GM21786 (cell line): Measurements from ENCODE around the gene CMTM5.
"Not testable (repeated sequence)": the region's sequence is repeated elsewhere in the genome, so short reads cannot be mapped to it uniquely, and the experiment has no call there.

Experiments used
- ATAC-seq: cut with Tn5 transposase; IDR thresholded peaks from one replicate; pipeline ENCODE4 v1.9.1; 2021; ENCODE audit not compliant: unreplicated experiment

CMTM5 gene

DNA sequence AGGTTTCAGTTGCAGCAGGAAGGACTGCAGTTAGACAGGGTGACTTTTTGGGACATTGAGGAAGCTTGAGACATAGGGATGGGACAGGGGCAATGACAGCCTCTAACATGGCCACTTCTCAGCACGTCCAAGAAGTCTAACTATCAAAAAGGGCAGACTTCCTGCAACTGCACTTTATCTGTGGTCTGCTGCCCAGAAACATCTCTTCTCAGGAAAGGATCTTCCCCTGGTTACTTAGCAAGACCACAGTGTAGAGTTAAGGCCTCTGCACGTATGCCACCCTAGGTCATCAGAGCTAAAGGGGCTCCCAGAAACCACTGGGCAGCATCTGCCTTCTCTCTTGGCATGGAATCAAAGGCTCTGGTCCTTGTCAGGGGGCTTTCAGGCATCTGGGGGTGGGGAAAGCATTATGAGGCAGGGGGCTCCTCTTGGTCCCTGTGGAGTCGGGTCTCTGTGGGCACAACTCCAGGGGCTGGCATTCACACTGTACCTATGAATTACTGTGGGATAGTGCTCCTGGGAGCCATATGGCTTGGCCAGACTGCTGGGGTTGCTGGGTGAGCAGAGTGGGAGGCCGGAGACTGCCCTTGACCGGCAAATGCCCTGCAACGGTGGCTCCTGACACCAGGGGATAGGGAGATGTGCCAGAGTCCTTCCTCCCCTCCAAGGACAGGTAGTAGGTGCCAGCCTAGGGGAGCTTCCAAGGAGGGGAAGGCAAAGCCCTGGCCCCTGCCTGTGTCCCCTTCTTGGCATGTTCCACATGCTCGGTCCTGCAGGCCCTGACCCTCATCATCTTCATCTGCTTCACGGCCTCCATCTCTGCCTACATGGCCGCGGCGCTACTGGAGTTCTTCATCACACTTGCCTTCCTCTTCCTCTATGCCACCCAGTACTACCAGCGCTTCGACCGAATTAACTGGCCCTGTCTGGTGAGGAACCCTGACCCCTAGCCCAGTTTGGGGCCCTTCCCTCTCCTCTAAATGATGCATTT is 1.0 kb downstream of the CMTM5 start:
- no peak for ATAC-seq

DNA sequence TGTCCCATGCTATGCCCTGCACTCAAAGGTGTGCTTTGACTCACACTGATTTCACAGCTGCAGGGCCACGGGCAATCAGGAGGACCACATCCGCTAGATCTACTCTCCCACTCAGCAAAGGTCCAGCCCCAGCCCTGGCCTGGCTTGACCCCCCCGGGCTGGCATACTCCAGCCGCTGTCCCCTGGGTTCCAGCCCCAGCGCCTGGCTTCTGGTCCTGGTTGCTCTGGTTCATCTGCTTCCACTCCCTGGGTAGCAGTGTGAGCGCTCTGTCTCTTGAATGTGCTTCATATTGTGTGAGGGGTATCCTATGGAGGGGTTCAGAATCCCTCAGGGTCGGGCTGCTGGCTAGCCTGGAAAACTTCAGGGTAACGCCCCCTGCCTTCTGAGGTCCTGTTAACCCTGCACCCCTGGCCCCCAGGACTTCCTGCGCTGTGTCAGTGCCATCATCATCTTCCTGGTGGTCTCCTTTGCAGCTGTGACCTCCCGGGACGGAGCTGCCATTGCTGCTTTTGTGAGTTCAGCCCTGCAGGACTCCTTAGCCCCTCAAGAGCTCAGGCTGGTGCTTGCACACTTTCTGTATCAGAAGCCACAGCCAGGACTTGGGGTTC is 1.9 kb downstream of the CMTM5 start:
- ATAC-seq: no peak

DNA sequence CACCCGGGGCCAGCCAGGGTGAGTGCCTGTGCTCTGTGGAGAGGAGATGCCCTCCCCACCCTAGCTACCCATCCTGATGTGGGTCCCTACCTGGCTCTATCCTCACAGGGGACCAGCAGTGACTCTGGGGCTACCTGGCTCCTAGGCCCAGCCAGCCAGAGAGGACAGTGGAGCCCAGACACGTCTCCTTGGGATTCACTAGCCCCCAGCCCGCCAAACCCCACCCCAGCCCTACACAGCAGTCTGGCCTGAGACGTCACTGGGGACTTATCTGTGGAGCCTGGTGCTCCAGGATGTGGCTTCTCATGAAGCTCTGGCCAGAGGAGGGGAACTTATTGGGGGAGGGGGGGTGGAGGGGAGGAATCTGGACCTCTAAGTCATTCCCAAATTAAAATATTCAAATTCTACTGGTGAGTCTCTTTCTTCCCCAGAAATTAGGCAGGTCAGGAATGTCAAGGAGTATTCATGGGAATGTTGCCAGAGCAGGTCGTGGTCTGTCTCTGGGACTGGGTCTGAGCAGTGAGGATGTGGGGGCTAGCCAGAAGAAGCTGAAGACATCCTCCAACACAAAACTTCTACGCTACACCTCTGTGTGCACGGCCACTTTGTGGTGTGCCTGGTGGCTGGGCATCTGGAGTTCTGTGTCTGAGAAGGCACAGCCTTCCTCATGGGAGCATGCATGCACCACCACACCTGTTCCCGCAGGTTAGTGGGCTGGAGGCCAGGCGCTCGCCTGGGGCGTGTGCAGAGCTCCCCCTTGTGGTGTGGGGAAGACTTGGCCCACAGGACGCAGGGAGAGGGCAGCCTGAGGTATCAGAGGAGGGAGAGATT is 2.7 kb downstream of the CMTM5 start:
- no peak for ATAC-seq

DNA sequence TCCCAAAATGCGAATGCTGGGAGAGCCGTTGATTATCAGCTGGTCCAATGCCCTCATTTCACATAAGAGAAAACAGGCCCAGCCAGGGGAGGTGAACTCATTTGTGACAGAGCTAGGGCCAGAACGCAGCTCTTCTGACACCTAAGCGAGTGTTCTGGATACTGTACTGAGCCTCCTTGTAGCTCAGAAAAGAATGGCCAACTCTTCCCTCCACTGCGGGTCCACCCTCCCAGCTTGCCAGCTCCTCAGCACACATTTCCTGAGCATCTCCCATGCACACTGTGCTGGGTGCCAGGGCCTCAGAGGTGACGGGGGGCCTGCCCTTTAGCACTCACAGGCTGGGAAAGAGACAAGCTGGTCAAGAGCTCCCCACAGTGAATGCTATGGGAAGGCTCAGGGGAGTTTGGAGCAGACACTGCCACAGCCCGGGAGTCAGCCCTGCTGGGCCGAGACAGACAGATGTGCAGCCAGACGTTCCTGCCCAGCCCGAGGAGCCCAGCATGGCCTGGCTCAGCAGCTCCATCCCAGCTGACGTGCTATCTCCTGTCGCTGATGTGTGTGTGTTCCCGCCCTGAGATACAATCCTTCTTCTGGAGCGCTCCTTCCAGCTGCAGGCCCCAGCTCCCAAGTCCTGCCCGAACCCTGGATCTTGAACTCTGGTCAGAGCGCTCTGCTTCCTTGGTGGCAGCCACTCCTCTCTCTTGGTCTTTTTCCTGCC is 3.5 kb downstream of the CMTM5 start:
- ATAC-seq: no peak

DNA sequence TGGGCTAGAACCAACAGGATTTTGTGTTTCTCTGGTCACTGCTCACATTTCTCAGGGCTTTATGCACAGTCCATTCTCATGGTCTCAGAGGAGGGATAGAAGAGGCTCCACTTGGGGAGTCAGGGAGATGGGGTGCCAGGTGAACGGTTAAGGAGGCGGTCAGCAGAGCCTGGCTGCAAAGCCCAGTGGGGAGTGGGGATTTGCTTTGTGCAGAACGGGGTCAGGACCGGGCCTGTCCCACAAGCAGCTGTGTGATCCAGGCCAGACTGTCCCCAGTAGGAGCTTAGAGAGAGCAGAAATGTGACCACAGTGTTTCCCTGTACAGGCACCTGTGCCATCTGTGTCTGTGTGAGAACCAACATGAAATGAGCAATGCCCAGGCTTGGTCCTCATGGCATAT is 4.1 kb downstream of the CMTM5 start:
- ATAC-seq: no peak

DNA sequence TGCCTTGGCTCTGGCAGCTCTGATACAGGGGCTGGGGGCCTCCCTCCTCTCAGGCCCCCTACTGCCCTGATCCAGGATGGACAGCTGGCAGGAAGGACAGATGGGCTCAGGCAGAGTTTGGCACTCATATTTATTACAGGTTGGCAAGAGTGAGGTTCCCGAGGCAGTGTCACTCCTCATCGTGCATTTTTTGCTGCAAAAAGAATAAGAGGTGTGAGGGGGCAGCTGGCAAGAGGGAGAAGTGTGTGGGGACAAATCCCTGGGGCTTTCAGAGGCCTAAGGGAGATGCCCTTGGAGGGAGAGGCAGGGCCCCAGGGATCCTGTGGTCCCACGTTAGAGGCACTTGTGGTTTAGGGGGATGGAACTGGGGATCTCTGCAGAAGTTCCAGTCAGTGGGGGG is 5.0 kb downstream of the CMTM5 start:
- ATAC-seq: no peak

DNA sequence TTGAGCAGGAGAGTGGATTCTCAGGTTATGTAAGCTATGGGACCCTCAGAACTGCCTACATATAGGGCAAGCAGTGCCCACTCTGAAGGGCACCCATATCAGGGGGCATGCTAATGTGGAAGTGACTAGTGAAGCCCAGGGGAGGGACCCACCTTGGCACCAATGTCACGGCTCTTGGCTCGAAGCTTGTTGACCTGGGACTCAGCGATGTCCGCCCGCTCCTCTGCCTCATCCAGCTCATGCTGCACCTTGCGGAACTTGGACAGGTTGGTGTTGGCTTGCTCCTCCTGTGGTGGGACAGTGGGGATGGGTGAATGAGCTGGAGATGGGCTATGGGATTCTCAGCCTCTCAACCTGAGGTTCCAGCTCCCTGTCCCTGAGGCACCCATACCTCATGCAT is 5.4 kb downstream of the CMTM5 start:
- ATAC-seq: no peak

DNA sequence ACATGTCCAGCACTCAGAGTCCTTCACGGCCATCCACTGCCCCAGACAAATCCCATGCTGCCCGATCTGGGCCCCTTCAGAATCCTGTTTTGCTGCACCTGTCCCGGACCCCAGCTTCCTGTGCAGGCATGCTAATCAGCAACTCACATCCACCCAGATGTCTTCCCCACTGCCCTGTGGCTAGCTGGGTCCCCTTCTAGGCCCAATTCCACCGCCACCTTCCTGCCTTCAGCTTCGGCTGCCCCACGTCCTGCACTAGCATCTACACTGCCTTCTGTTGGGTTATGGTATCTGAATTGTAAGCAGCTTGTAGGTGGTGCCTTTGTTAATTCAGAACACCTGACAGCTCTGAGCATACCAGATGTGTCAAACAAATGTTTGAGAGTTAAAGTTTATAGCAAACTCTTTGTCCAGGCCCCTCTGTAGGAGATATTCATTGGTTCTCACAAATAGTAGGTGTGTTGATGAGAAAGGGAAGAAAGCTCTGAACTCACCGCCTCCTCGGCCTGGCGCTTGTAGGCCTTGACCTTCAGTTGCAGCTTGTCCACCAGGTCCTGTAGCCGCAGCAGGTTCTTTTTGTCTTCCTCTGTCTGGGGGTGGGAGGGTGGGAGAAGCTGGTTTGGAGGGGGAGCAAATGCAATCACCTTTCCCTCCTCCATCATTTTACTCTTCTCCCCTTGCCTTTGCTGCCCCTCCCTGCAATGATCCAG is 6.0 kb downstream of the CMTM5 start:
- no peak for ATAC-seq

DNA sequence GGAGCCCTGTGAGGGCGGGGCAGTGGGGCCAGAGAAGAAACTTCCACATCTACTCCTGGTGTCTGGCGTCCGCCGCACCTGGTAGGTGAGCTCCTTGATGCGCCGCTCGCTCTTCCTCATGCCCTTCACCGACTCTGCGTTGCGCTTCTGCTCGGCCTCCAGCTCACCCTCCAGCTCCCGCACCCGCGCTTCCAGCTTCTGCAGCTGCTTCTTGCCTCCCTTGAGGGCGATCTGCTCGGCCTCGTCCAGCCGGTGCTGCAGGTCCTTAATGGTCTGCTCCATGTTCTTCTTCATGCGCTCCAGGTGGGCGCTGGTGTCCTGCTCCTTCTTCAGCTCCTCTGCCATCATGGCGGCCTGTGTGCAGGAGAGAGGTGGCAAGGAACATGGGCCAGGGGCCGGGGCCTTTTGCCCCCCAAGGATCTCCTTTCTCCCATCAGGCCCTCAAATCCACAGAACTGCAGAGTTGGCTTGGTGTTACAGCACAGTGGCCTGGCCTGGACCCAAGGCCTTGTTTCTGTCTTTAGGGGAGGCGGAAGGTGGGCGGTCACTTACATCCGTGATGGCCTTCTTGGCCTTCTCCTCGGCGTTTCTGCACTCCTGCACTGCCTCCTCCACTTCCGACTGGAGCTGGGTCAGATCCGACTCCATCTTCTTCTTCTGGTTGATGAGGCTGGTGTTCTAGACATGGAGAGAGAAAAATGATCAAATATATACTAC is 7.7 kb downstream of the CMTM5 start:
- ATAC-seq: no peak

DNA sequence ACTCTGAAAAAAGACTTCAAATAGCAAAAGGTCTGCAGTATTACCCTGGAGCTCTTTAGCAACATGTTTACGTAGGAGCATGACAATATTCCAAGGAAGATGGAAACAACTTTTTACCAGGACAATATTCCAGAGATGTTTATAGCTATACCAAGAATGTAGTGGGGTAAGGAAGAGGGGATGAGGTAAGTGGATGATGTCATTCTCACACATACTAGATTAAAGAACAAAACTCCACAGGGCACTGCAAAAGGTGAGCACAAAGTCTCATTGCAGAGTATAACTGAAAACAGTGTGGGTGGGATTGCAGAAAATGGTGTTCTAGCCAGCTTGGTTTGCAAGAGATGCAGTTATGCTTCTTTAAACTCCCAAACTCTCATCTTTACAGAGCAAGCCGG is 8.4 kb downstream of the CMTM5 start:
- no peak for ATAC-seq

DNA sequence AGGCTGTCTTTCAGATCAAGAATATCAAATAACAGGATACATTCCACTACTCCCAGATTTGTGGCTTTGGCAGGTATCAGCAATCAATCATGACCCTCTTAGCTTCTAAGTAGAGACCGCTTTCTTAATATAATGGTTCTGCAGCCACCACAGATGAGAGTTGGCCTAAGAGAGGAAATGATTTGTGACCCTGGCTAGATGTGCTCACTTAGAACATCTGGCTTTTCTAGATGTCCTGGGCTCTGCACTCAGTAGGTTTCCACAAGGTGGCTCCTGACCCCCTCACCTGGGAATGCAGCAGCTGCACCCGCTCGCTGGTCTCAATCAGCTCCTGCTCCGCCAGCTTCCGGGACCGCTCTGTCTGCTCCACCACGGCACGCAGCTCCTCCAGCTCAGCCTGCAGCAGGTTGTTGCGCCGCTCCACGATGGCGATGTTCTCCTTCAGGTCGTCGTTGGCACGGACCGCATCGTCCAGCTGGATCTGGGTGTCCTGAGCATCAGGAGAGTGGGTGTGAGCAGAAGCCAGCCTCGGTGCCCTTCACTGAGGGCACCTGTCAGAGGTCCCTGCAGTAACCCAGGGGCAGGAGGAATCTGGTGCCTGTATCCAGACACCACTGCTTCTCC is 8.9 kb downstream of the CMTM5 start:
- no peak for ATAC-seq

DNA sequence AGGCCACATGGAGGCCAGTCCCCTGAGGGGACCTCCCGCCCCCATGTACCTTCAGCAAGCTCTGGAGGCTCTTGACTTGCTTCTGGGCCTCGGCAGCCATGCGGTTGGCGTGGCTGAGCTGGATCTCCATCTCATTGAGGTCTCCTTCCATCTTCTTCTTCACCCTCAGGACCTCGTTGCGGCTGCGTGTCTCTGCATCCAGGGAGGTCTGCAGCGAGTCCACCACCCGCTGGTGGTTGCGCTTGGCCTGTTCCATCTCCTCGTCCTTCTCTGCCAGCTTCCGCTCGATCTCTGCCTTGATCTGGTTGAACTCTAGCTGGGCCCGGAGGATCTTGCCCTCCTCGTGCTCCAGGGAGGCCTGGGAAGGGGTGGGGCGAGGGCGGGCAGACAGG is 9.4 kb downstream of the CMTM5 start:
- not testable (repeated sequence) for ATAC-seq

DNA sequence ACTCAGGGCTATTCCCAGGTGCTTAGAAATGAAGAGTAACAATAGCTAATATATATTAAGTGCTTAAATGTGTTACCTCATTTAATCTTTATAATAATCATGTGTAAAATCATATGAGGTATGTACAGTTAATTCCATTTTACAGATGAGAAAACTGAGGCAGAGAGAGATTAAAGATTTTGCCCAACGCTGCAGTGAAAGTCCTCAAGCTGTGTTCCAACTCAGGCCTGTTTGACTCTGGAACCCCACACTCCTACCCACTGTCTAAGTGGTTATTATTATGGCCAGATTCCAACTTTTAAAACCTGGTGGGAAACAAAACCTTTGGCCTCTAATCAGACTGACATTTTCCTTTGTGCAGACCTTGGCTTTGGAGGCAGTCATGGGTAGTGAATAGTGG is 10.2 kb downstream of the CMTM5 start:
- no peak for ATAC-seq

DNA sequence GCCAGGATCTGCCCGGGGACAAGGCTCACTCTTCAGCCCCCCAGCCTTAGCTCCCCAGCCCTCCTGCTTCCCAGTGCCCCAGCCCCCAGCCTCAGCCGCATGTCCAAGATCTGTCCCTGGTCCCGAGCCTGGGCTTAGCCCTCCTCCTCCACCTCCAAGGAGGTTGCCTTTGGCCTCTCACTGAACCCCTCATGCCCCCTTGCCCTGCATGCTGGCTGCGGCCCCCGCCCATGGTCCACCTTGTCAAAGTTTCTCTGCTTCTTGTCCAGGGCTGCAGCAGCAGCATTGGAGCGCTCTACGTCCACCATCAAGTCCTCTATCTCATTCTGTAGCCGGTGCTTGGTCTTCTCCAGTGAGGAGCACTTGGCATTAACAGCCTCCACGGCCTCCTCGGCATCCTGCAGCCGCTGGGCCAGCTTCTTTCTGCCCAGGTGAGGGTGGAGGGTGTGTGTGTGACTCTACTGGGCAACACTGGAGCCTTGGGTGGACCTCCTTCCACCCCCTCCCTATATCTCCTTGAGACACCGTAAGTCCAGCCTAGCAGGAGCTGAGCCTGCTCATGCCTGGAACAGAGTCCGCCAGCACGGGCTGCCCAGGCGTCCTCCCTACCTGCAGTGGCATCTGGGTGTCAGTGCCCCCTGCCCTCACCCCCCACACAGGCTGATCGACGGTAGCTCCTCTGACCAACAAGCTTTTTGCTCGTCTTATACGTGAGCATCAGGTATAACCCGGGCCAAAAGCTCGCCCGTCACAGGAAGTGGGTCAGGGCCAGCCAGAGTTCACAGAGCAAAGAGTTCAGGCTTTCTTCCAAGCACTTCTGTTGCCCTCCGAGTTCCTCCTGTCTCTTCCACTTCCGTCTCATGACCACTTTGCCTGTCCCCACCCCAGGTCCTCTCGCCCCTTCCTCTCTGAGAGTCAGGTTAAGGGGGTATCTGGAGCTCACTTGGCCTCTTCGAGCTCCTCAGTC is 11.4 kb downstream of the CMTM5 start:
- no peak for ATAC-seq

DNA sequence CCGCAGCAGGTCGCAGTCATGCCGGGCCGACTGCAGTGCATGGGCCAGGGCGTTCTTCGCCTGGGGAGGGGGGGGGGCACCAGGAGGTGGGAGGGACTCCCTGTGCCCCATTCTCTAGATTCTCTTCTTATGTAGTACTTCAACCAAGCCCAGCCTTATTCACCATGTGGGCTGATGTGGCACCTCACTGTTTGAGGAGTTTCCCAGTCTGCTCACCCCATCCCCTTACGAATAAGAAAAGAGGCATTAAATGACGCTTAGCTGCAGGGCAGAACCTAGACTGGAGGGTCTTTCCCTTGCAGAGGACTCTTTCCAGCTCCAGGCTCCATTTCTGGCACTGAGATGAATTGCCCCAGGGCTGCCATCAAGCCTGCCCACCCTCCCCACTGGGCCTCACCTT is 12.2 kb downstream of the CMTM5 start:
- no peak for ATAC-seq

DNA sequence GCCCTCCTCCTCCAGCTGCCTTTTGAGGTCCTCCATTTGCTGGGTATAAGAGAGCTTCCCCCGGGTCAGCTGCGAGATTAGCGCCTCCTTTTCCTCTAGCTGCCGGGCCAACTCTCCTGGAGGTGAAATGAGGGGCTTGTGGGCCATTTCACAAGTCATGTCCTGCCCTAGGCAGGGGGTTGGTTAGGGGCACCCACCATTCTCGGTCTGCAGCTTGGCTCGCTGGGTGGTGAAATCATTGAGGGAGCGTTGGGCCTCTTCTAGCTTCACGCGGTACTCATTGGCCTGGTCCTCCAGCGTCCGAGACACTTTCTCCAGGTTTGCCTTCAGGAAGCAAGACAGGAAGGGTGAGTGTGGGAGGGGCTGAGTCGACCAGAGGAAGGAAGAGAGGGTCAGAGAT is 12.6 kb downstream of the CMTM5 start:
- ATAC-seq: no peak

DNA sequence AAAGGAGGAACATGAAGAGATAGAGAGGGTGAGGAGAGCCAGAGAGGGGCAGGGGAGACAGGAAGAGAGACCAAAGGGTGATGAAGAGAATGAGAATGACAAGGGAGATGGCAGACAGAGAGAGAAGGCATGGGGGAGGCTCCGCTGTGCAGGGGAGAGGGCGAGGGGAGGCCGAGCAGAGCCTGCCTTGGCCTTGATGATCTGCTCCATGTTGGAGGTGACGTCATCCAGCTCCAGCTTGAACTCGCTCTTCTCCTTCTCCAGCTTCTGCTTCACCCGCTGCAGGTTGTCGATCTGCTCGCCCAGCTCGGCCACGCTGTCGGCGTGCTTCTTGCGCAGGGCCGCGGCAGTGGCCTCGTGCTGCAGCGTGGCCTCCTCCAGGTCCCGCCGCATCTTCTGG is 13.0 kb downstream of the CMTM5 start:
- ATAC-seq: not testable (repeated sequence)

DNA sequence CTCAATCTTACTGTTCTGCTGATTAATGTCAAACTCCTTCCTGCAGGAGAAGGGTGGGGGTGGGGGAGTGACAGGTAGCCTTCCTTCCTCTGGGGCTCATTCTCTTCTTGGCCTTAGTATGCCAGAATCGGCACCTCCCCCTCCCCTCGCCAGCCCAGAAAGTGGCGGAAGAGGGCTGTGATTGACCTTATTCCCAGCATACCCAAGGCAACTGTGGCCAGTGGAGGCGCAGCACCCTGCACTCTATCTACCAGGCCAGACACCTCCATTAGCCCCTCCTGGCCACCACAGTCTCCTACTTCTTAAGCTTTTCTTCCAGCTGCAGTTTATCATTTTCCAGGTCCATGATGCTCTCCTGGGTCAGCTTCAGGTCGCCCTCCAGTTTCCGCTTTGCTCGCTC is 15.8 kb downstream of the CMTM5 start:
- no peak for ATAC-seq
